ENCODE measurements around the gene PXK.

The PXK gene

DNA sequence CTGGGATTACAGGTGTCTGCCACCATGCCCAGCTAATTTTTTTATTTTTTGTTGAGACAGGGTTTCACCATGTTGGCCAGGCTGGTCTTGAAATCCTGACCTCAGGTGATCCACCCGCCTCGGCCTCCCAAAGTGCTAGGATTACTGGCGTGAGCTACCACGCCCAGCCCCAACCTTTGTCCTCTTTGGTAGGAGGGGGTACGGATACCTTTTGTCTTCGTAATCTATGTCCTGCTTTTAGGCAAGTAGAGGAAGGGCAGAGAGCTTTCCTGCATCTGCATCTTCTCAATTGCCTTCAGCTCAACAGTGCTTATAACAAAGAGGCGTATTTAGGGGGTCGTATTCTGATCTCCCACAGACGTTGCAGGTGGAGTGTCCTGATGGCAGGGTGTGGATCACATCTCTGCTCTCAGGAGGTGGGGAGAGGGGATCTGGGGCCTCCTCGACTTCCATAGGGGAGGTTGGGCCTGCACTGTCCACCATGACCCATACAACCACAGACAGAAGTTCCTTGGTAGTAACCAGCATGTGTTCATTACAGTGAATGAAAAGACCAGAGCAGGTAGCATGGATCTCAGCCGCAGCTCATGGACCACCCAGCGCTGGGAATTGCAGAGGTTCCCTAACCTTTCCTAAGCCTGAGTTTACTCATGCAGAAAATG lies 137.8 kb downstream of the PXK start:
- DNase-seq, result no peak

DNA sequence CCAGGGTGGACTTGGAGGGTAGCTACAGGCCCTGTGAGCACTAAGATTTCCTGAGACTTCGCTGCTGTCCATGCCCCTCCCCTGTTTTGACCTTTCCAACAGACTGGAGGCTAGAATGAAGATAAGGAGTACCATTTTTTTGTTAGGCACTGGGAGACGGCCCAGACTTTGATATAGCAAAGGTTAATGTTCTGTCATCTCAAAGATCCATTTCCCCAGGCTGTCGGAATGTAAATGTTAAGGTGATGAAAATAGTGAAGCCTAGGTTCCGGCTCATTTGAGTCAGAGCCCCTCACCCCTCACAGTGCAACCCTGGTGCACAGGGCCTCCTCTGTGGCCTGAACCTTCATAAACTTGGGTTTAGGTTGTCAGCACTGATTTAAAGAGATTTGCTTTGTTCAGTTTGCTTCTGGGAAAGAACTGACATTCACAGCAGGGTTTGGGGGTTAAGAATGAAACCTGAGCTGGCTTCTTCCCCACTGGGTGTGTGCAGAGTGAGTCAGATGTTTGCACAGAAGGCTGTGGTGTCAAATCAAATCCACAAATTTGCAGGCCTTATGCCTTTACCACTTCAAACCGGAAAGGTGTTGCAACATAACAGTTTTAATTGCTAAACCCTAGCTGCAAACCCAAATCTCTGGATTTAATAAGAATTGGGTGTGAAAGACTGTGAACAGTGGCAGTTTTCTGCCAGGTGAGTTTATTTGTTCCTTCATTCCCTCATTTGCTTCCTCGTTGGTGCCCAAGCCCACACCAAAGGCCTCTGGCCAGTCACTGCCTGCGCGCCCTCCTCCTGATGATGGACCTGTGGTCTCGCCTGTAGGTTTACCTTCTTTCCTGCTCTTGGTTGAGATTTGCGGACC lies 138.6 kb downstream of the PXK start:
- peak; percentile 0 for DNase-seq

DNA sequence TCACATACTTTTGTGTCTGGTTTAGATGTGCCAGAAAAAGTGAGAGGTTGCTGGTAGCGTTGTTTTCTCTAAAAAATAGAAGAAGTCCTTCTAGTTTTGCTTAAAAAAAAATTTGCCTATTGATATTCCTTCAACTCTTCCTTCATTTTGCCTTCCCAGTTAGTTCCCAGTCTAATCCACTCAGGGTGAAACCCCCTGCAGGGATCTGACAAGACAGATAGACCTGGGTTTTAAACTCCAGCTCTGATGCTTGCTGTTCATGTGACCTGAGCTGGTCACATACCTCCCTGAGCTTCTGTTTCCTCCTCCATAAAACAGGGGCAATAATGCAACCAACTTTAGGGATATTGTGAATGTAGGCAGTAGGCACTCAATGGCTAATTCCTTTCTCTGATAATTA lies 140.6 kb downstream of the PXK start:
- no peak for DNase-seq

DNA sequence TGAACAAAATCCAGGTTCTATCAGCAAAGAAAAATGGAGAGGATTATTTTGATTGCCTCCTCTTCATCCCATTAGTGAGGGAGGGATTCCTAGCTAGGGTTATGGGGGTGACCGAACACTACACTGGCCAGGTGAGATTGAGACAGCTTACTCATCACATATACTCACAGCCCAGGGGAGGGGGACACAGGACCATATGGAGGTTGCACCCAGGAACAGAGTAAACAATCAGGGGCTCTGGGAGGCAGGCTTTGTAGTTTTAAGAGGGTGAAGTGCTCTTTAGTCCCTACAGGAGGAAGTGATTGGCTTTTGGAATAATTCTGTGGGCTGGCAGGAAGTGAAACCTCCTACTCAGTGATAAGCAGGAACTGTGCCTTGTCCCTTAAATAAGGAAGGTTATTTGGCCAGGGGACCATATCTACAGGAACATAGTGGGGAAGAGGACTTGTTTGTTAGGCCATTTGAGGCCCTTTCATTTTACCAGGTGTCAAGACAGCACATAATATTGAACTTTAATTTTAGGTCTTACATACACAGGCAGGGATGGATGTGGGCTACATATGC lies 141.7 kb downstream of the PXK start:
- DNase-seq, result no peak

DNA sequence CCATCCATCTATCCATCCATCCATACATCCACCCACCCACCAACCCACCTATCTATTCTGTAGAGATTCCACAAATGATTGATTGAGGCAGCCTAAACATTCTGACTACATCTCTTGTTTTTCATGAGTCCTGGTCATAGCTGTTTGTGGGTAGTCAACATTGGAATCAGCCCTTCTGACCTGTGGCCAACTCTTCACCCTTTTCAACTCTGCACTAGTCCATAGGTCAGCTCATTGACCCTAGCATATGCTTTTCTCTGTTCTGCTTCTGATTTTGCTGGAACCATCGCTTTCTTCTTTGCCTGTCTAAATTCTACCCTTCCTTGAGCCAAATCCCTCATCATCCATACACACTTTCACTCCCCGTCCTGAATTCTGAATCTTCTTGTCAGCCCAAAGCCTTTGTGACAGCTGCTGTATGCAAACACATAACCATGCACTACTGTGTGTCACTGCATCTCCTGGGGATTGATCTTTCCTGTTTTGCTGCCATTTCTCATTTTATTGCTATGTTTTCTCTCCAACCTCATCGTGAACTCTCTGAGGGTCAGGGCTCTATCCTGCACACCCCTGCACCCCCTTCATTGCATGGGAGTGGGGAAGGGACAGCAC lies 142.4 kb downstream of the PXK start:
- no peak for DNase-seq
